HG03097 (cell line): ENCODE results near the gene CAPZA1.

Experiments used
- ATAC-seq: cut with Tn5 transposase; IDR thresholded peaks from one replicate; pipeline ENCODE4 v1.9.1; 2021; ENCODE audit not compliant: unreplicated experiment, low FRiP score

The CAPZA1 gene

DNA sequence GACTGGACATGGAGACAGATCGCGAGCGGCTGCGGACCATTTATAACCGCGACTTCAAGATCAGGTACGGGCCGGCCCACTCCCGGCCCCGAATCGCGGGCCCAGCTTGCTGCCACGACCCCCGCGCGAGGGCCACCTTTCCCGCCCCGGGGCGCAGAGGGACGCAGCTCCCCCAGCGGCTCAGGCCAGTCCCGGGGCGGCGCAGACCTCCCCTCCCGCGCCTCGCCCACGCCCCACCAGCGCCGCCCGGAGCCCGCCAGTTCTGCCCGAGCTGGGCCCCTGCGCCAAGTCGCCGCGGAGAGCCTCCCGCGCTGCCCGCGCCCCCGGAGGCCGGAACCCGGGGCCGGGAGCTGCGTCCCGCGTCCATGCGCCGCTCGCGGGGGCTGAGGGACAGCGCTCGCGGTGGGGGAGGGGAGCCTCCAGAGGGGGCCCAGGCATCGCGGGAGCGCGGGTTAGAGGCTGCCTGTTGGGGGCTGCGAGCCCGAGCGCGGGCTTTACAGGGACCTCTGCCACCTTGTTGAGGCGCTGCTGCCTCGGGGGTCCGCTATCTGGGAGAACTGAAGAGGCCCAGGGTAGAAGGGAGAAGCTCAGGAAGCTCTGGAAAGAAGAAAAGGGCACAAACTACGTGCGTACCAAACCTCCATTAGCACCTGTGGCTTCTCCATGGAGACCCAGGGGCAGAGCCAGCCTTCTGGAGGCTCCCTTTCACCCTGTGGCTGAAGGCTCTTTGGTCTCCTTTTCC is 55.5 kb downstream of the CAPZA1 start:
- peak; percentile 23 for ATAC-seq

DNA sequence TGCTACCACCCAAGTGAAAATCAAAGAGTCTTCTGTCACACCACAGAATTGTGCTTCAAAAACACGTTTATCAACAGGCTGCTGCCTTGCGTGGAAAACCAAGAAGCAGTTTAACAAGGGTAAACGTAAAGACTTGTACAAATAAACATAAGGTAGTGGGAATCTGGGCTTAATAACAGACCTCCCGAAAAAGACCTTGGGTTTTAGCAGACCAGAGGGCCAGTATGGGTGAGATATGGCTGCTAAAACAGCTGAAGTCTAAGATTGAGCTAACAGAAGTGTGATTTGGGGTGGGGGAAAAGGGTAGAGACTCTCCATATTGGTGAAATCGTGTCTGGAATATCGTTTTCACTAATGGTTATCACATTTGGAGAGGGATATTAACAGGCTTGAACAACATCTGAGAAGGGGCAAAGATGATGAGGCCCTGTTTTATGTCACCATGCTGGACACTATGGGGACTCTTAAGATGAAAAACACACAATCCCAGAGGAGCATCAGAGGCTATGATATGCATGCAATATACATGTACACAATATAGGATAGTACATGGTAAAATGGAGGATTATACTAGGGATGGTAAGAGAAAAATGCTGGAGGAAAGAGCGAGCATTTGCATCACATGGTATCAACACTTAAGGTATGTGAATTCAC is 56.2 kb downstream of the CAPZA1 start:
- ATAC-seq = no peak

DNA sequence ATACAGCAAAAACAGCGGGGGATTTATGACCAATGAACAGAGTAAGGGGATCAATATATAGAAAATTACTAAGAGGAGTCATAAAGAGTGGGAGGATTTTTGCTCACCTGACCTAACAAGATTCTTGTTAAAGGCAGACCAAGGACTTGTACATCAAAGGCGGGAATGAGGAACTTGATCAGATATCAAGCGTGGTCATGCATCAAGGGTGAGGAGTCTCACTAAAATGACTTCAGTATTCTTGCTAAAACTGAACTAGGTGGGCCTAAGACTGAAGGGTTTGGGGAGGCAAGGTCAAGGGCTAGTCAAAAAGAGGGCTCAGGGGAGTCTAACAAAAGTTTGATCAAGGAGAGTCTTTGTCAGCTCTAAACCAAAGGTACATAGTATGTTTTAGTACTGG is 56.9 kb downstream of the CAPZA1 start:
- no peak for ATAC-seq

DNA sequence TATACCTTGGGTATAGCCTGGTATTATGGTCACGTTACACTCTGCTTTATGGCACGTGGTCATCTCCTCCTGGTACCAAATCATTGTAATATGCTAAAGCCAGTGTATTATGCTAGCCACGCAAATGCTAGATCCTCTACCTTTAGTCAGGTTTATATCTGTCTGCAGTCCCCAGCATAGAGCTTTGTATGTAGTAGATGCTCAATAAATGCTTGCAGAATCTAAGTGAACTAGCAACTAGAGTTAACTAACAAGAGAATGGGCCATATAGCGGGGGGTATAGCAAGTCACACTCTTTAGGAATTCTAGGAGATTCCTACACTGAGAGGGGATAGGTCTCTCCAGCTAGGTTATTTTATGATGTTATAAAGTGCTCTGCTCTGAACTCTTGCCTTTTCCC is 57.9 kb downstream of the CAPZA1 start:
- no peak for ATAC-seq

DNA sequence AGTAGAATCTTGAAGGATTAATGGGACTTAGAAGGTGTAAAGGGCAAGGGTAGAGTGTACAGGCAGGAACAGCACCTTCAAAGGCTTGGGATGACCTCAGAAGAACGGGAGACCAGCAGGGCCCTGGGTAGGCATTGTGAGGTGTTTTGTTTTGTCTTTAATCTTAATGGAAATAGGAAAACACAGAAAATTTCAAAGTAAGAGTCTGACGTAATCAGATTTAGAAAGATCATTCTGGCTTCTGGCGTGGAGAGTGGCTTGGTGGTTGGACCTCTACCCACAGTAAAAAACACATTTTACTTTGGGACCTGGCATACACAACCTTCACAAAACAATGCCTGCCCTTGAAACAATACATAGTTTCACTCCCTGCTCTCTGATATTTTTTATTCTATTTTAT is 59.0 kb downstream of the CAPZA1 start:
- no peak for ATAC-seq

DNA sequence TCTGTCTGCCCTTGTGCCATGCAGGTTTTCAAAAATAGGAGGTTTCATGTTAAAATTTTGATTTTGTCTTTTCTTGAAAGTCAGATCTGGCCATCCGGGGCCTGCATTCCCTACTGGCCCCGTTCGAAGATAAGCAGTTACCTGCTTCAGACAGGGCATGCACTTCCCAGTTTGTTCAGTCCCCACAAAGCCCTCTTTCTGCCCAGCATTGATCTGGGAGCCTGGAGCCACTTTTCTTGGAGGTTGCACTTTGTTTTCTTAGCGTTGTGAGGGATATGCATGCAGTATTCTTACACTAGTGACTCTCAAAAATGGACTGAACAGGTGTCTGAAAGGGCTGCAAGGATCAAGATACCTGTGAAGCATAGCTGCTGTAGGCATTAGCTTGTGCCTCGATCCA is 66.3 kb downstream of the CAPZA1 start:
- ATAC-seq = no peak

DNA sequence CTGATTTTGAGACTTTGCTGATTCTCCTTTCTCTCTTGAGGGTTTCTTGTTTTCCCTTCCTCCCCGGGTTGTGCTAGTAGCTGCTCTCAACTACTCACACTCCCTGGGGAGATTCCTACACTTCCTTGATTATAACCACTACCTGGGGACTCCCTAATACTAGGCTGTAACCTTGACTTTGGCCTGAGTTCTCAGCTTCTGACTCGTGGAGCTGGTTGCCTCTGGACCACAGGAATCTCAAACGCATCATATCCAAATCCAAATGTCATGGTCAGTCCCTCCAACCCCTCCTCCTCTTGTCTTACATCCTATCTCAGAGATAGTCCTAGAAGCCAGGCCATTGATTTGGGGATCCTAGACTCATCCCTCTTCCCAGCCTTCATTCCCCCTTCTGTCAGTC is 66.8 kb downstream of the CAPZA1 start:
- ATAC-seq = no peak

DNA sequence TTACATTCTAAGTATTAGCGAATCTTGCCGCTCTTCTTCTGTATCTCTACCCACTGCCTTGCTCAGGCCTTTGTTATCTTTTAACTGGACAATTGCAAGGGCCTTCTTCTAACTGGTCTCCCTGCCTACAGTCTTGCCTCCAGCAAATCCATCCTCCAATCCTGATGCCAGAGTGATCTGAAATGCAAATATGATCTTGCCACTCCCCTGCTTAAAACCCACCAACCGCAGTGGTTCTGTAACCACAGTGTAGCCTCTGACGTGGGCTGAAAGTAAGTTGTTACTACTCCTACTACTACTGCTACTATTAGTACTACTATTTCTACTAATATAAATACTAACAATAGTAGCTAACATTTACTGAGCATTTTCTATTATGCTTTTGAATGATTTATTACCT is 67.2 kb downstream of the CAPZA1 start:
- ATAC-seq = no peak

DNA sequence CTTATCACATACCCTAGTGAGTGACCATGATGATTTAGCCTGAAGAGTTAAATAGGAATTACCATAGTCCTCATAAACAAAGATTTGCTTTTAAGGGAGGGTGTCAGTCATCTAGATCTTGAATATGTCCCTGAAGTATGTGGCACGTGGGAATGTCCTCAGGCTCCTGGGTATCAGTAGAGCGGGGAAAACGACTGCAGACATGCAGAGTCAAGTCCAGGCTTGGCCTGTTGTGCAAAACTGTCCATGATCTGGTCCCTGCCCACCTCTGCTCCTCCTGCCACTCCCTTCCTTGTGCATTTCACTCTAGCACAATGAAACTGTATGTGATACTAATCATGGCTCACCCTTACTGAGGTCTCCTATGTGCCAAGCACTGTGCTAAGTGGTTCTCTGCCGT is 67.7 kb downstream of the CAPZA1 start:
- ATAC-seq = no peak

DNA sequence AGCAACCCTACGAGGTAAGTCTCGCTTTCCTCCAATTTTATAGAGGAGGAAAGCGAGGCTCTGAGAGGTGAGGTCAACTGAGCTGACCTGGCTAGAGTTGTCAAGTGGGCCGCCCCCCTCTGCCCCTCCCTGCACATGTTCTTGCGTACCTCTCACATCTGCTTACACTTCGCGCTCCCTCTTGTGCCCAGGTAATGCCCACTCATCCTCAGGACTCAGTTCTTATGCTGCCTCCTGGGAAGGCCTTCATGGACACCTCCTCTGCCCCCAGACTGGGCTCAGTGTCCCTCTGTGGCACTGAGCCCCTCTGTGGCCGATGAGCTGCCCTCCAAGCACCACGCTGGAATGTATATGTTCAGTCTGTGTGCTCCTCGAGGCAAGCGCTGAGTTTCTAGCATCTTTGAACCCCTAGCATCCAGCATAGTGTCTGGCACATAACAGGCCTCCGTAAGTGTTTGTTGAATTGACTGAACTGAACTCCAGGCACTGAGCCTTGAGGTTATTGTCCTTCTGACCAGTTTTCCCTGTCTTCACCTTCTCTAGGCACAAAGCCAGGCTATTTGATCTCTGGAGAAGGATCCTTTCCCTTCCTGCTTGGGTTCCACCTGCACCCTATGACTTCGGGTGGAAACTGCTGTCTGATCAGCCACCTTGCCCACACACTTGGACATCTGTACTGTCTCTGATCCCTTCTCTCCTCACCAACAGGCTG is 68.3 kb downstream of the CAPZA1 start:
- no peak for ATAC-seq

DNA sequence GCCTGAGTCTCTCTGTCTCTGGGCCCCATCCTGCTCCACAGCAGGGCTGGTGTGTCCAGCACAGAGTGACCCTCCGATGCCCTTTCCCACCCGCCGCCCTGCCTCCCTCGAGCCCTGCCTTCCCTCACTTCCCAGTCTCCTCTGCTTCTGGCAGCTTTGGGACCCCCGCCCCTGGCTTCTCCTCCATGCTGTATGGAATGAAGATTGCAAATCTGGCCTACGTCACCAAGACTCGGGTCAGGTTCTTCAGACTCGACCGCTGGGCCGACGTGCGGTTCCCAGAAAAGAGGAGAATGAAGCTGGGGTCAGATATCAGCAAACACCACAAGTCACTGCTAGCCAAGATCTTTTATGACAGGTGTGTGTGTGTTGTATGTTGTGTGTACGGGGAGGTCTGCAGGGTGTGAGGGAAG is 69.2 kb downstream of the CAPZA1 start:
- no peak for ATAC-seq

DNA sequence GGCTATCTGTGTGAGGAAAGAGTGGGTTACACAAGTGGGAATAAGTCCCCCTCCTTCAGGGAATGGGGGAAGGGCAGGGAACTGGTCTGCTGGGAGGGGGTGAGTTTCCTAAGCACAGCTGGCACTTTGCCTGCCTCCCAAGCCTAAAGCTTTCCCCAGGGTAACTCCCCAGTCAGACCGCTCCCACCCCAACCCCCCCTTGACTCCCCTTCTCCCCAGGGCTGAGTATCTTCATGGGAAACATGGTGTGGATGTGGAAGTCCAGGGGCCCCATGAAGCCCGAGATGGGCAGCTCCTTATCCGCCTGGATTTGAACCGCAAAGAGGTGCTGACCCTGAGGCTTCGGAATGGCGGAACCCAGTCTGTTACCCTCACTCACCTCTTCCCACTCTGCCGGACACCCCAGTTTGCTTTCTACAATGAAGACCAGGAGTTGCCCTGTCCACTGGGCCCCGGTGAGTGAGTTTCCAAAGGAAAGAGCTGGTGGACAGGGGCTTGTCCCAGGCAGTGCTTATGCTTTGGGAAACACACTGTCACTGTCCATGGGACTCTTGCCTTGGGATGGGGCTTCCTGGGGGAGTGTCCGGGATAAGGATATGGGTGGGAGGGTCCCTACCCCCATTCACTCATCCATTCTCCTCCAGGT is 69.7 kb downstream of the CAPZA1 start:
- ATAC-seq = no peak

DNA sequence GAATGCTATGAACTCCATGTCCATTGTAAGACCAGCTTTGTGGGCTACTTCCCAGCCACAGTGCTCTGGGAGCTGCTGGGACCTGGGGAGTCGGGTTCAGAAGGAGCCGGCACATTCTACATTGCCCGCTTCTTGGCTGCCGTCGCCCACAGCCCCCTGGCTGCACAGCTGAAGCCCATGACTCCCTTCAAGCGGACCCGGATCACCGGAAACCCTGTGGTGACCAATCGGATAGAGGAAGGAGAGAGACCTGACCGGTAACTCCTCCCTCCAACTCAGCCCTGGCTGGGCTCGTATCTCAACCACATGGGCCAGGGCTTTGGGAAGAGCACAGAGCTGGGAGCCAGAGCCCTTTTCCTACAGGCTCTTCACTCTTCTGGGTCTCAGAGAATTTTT is 70.2 kb downstream of the CAPZA1 start:
- no peak for ATAC-seq

DNA sequence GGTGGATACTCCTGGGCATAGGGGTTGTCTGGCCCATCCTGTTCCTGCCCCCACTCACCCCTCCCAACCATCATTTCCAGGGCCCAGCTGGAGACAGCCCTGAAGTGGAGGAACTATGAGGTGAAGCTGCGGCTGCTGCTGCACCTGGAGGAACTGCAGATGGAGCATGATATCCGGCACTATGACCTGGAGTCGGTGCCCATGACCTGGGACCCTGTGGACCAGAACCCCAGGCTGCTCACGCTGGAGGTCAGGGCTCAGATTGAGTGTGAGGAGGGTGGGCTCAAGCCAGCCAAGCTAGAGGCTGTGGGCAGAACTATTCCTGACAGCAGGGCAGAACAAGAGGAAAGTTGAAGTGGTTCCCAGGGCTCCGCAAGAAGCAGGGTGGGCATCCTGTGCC is 73.0 kb downstream of the CAPZA1 start:
- ATAC-seq = no peak

DNA sequence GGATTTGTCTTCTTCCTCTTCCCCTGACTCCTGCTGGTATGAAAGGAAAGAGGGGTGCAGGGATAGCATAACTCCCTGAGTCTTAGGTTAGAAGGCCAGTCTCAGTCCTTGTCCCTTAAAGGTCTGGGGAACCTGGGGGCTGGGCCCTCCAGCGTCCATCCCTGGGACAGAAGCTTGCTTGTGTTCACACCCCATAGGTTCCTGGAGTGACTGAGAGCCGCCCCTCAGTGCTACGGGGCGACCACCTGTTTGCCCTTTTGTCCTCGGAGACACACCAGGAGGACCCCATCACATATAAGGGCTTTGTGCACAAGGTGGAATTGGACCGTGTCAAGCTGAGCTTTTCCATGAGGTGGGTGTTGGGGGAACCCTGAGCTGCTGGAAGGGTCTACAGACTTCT is 74.2 kb downstream of the CAPZA1 start:
- no peak for ATAC-seq

DNA sequence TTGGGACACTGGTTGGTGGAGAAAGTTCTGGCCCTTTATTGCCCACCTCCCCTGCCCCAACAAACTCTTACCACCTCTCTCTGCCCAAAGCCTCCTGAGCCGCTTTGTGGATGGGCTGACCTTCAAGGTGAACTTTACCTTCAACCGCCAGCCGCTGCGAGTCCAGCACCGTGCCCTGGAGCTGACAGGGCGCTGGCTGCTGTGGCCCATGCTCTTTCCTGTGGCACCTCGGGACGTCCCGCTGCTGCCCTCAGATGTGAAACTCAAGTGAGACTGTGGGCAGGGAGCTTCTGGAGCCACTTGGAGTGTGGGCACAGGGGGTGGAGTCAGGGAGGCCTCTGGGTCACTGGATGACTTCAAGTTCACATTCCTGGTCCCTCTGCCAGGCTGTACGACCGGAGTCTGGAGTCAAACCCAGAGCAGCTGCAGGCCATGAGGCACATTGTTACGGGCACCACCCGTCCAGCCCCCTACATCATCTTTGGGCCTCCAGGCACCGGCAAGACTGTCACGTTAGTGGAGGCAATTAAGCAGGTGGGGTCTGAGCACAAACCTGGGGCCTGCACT is 74.8 kb downstream of the CAPZA1 start:
- ATAC-seq = no peak

DNA sequence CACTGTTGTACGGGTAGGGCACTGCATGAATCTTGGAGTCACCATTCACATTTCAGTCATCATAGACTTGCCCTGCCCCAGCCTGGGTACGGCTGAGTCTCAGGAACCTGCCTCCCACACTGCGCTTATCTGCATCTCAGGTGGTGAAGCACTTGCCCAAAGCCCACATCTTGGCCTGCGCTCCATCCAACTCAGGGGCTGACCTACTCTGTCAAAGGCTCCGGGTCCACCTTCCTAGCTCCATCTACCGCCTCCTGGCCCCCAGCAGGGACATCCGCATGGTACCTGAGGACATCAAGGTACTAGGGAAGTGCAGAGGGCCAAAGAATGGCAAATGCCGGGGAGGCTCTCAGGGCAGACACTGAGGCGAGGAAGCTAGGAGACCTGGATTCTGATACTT is 75.6 kb downstream of the CAPZA1 start:
- no peak for ATAC-seq

DNA sequence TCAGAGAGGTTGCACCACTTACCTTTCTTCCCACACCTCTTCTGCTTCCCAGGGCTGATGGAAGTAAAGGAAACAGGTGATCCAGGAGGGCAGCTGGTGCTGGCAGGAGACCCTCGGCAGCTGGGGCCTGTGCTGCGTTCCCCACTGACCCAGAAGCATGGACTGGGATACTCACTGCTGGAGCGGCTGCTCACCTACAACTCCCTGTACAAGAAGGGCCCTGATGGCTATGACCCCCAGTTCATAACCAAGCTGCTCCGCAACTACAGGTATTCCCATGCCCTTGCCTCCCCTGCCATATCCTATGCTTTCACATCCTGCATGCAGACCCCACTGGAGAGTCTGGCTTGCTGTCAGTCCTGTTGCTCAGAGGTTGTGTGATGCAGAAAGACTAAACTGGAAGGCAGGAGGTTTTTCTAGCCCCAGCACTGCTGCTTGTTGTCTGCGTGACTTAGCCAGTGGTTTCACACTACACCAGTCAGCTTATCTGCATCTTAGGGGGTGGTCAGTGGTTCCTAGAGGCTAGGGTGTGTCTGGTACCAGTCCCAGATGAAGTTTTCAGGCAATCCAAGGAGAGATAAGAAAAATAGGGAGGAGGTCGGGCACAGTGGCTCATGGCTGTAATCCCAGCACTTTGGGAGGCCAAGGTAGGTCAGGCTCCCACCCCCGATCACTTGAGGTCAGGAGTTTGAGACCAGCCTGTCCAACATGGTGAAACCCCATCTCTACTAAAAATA is 77.1 kb downstream of the CAPZA1 start:
- ATAC-seq = no peak

DNA sequence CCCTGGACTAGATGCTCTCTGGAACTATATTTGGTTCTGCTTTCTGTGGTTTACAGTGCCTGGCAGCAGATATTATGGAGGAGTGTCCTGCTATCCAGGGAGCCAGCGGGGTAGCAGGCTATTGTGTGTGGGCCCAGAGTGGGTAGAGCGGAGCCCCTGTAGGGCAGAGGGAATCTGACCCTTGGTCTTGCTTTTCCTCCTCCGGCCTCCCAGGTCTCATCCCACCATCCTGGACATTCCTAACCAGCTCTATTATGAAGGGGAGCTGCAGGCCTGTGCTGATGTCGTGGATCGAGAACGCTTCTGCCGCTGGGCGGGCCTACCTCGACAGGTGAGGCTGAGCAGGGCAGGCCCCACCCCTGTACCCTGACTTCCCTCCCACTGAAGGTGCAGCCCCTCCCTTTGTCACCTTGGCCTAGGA is 78.2 kb downstream of the CAPZA1 start:
- ATAC-seq = no peak
